Fibroblast of lung (primary cell): ENCODE results near the gene ASIC3.

Experiments
- EZH2 ChIP-seq: IDR thresholded peaks from 2 replicates; pipeline ENCODE4 v1.5.1; 2012; ENCODE audit warnings: low read length, control low read depth, mild to moderate bottlenecking; ENCODE audit errors: missing control alignments
- TF ChIP-seq, protein P1 (sequence below), 2 donors: IDR thresholded peaks in 1 of 2; conservative IDR thresholded peaks in 1 of 2; 1 replicate in 1 of 2; 2 replicates in 1 of 2; pipeline ENCODE4 v1.5.1; 2011 to 2012; ENCODE audit warnings: low read length in 2 of 2, control low read depth in 1 of 2, inconsistent platforms in 1 of 2, low read depth in 1 of 2, mild to moderate bottlenecking in 1 of 2

DNA sequence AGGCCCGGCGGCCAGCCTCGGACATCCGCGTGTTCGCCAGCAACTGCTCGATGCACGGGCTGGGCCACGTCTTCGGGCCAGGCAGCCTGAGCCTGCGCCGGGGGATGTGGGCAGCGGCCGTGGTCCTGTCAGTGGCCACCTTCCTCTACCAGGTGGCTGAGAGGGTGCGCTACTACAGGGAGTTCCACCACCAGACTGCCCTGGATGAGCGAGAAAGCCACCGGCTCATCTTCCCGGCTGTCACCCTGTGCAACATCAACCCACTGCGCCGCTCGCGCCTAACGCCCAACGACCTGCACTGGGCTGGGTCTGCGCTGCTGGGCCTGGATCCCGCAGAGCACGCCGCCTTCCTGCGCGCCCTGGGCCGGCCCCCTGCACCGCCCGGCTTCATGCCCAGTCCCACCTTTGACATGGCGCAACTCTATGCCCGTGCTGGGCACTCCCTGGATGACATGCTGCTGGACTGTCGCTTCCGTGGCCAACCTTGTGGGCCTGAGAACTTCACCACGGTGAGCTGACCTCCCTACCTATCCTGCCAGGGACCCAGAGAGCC, 656 bp downstream of the ASIC3 start:
- TF ChIP-seq, protein P1, sequence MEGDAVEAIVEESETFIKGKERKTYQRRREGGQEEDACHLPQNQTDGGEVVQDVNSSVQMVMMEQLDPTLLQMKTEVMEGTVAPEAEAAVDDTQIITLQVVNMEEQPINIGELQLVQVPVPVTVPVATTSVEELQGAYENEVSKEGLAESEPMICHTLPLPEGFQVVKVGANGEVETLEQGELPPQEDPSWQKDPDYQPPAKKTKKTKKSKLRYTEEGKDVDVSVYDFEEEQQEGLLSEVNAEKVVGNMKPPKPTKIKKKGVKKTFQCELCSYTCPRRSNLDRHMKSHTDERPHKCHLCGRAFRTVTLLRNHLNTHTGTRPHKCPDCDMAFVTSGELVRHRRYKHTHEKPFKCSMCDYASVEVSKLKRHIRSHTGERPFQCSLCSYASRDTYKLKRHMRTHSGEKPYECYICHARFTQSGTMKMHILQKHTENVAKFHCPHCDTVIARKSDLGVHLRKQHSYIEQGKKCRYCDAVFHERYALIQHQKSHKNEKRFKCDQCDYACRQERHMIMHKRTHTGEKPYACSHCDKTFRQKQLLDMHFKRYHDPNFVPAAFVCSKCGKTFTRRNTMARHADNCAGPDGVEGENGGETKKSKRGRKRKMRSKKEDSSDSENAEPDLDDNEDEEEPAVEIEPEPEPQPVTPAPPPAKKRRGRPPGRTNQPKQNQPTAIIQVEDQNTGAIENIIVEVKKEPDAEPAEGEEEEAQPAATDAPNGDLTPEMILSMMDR (conservative IDR thresholded peaks at IDR 0.05 in 1 of 2, IDR thresholded peaks at IDR 0.05 in 1 of 2; ENCODE audit: low read depth in 1 of 2, low read length in 2 of 2) = no peak
- no peak for TF ChIP-seq EZH2
